Measurements from ENCODE around the gene EGF. TPM values are rescaled to one million over a fixed set of nuclear protein-coding genes. Genes with fewer than 3 reads are reported as not detected.
"Not testable (repeated sequence)": the region's sequence is repeated elsewhere in the genome, so short reads cannot be mapped to it uniquely, and the experiment has no call there.

Gene EGF
- total RNA-seq (2014; rRNA removed; shearing (Covaris generic); ENCODE audit: low replicate concordance): 0.20 and 0.63 TPM in 2 replicates

DNA sequence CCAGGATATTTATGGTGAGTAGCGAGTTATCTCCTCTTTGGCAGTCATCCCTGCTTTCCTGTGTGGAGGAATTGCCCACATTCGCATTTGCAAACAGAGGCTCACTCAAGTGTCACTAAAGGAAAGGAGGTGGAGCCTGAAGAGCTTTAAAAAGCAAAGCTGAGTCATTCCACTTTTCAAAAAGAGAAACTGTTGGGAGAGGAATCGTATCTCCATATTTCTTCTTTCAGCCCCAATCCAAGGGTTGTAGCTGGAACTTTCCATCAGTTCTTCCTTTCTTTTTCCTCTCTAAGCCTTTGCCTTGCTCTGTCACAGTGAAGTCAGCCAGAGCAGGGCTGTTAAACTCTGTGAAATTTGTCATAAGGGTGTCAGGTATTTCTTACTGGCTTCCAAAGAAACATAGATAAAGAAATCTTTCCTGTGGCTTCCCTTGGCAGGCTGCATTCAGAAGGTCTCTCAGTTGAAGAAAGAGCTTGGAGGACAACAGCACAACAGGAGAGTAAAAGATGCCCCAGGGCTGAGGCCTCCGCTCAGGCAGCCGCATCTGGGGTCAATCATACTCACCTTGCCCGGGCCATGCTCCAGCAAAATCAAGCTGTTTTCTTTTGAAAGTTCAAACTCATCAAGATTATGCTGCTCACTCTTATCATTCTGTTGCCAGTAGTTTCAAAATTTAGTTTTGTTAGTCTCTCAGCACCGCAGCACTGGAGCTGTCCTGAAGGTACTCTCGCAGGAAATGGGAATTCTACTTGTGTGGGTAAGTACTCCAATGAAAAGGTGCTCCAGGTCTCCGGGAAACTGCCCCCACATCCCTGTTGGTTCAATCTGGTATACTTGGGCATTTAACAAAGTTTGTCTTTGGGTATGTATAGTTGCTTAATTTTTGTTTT lies at the start of gene EGF:
Gene EGF, plus strand, starts transcription at position 178 of the 890 bp plus-strand sequence. Its CDS starts 453 bp downstream, at position 631.
- peak; percentile 18 for DNase-seq
- no peaks in the 10 kb centered on the region for H3K36me3 ChIP-seq
- H3K27me3 ChIP-seq: no peaks in the 10 kb centered on the region
- no peak within 1 kb of the TSS for H3K4me3 ChIP-seq
- no peaks in the 10 kb centered on the region for H3K9me3 ChIP-seq

DNA sequence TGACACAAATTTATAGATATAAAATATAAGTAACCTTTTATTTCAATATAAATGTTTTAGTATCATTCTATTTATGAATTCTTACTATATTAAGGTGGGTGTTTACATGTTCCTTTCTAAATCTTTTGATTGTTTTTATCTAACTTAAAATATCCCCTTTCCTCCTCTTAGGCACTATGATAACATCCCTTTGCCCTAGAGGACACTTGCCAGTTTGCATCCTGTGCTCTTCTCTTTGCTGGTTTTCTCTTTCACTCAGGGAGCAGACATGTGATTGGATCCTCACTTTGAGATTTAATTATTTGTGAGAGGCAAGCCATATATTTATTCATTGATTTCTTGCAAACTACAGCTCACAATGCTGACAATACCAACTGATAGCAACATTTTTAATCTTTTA lies 48.5 kb upstream of the EGF start:
- no peak overlapping the region for H3K4me3 ChIP-seq
- no peaks in the 10 kb centered on the region for H3K27me3 ChIP-seq
- no peak for DNase-seq
- no peaks in the 10 kb centered on the region for H3K36me3 ChIP-seq
- H3K9me3 ChIP-seq: no peaks in the 10 kb centered on the region

DNA sequence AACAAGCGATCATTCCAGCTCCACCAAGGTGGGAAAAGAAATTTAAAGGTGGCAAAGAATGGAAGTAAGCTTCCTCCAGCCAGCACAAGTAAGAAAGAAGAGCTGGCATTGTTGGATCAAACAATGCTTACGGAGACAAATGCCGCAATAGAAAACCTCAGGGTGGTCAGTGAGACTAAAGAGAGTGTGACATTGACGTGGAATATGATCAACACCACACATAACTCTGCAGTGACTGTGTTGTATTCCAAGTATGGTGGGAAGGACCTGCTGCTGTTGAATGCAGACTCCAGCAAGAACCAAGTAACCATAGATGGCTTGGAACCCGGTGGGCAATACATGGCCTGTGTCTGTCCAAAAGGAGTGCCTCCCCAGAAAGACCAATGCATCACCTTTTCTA lies 42.6 kb upstream of the EGF start:
- no peaks in the 10 kb centered on the region for H3K36me3 ChIP-seq
- no peak overlapping the region for H3K4me3 ChIP-seq
- DNase-seq: no peak
- H3K27me3 ChIP-seq: no peaks in the 10 kb centered on the region
- no peaks in the 10 kb centered on the region for H3K9me3 ChIP-seq

DNA sequence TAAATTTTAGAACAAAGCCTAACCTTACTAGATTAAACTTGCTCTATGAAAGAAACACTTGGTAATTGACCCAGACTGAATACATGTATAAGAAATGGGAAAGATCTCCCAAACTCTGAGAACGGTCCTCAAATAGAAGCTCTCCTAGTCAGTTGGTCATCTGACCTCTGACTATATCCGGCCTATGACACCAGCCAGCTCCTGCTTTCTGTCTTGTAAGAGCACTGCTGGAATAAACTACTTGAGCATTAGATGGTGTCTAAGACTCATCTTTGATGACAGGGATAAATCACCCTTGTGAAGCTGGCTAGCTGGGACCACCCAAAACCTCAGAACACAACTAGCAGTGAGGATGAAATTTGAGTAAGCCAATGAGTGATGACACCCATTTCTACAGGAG lies 40.6 kb upstream of the EGF start:
- no peak overlapping the region for H3K4me3 ChIP-seq
- H3K36me3 ChIP-seq: no peaks in the 10 kb centered on the region
- no peaks in the 10 kb centered on the region for H3K9me3 ChIP-seq
- no peak for DNase-seq
- no peaks in the 10 kb centered on the region for H3K27me3 ChIP-seq

DNA sequence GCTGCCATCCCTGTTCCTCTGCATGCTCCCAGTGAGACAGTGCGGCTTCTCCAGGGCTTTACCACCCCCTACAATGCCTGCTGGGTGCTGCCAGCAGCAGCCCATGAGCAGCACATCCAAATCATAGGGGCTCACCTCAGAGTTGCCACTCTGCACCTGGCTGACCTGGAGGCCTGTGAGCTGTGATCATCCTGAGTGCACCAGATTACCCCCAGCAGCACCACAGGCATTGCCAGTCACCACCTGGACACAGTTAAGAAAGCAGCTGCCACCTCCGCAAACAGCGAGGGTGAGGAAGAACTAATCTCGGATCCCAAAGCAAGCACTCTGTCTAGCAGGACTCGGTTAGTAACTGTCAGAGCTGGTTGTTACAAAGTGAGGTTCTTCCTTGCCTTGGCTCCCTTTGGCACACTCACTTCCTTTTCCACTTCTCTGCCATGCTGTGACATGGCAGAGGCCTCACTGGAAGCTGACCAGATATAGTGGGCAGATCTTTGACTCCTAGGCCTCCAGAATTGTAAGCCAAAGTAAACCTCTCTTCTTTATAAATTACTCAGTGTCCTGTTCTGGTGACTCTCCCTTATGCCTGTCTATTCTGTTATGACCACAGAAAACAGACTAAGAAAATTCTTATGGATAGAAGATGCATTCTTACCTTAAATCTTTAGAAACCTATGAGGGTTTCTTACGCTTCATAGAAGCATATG lies 39.6 kb upstream of the EGF start:
- H3K9me3 ChIP-seq: no peaks in the 10 kb centered on the region
- H3K4me3 ChIP-seq: no peak overlapping the region
- H3K36me3 ChIP-seq: no peaks in the 10 kb centered on the region
- no peaks in the 10 kb centered on the region for H3K27me3 ChIP-seq
- peak; percentile 18 for DNase-seq

DNA sequence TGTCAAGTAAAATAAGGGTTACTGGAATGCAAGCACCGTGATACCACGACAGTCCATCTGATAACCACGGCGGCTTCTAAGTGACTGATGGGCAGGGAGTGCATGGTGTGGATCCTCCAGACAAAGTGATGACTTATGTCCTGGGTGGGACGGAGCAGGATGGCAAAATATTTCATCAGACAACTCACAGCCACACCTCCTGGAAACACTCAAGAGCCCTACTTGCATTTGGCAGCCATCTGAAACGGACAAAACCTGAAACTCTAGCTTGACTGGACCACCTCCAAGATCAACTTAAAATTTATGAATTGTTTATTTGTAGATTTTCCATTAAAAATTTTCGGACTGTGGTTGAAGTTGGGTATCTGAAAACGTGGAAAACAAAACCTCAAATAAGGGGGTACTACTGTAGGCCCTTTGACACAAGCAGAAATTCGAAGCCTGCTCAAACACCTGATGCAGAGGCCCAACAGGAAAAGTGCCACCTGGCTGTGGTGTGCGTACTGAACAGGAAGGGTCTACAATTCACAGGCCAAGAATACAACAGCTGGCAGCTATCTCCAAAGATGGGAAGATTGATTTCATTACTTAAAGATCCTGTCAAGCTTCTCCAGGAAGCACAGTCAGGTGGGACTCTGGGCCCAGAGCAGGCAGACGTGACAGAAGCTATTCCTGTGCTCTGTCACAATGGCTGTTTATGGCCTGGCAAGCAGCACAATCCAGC lies 38.7 kb upstream of the EGF start:
- peak; percentile 21 for DNase-seq
- Histone ChIP-seq H3K27me3 (no peaks in the 10 kb centered on the region), H3K9me3 (no peaks in the 10 kb centered on the region), H3K36me3 (no peaks in the 10 kb centered on the region), H3K4me3 (no peak overlapping the region)

DNA sequence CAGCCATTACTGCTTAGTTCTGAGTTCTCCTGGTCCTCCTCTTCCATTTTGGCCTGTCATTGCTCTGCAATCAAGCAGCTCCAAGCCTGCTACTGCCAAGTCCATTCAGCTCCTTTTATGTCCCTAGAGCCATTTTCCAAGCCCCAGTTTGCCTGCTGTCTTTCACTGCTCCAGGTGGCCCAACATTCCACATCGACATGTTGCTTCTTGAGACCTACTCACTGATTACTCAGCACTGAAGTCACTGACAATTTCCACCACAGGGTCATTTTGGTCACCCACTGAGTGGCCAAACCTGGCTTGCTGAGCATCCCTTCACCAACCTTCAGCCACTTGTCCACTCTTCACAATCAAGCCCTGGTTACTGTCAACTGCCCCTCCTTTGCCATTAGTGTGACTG lies 37.6 kb upstream of the EGF start:
- no peak for DNase-seq
- Histone ChIP-seq H3K4me3 (no peak overlapping the region), H3K9me3 (no peaks in the 10 kb centered on the region), H3K36me3 (no peaks in the 10 kb centered on the region), H3K27me3 (no peaks in the 10 kb centered on the region)

DNA sequence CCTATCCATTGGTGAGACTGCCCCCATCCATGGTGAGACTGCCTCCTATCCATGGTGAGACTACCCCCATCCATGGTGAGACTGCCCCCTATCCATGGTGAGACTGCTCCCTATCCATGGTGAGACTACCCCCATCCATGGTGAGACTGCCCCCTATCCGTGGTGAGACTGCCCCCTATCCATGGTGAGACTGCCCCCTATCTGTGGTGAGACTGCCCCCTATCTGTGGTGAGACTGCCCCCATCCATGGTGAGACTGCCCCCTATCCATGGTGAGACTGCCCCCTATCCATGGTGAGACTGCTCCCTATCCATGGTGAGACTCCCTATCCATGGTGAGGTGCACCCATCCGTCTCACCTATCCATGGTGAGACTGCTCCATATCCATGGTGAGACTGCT lies 37.1 kb upstream of the EGF start:
- not testable (repeated sequence) for H3K36me3 ChIP-seq, H3K27me3 ChIP-seq, H3K9me3 ChIP-seq, H3K4me3 ChIP-seq, DNase-seq

DNA sequence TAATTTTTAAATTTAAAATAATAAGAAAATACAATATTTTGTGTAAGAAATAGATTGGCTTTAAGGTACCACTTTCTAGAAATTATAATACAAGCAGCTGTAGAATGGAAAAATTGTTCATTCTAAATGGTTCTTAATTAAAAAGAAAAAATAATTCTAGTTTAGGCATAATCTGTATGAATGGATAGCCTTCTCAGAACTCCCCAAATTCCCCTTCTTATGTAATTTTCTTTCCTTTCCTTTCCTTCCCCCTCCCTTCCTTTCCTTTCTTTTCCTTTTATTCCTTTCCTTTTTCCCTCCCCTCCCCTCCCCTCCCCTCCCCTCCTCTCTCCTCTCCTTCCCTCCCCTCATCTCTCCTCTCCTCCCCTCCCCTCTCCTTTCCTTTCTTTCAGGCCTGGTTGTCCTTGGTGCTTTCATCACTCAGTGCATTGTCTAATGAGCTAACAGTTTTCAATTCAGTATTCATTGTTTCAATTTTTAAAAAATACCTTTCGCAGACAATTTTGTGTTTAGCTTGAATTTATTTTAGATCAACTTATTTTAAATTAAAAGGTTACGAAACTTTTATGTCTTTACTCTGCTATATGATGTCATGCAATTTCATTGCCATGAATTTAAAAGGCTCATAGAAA lies 35.9 kb upstream of the EGF start:
- Histone ChIP-seq H3K4me3 (no peak overlapping the region), H3K27me3 (no peaks in the 10 kb centered on the region), H3K36me3 (no peaks in the 10 kb centered on the region), H3K9me3 (no peaks in the 10 kb centered on the region)
- no peak for DNase-seq

DNA sequence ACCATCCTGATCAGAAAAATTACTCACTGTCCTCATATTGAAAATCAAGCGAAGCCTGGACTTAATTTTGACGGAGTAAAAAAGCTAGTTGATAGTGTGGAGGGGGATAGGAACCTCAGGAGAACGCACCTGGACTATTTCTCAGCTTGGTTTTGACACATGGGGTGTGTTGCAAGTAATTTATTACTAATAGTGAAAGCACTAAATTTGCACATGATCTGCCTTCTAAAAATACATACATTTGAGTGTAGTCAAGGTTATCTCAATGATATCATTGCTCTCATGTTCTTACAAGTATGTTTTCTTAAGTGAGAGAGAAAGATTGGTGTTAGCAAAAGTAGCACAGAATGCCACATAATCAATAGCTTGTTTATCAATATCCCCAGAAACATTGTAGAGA lies 35.3 kb upstream of the EGF start:
- DNase-seq: no peak
- no peak overlapping the region for H3K4me3 ChIP-seq
- no peaks in the 10 kb centered on the region for H3K9me3 ChIP-seq
- no peaks in the 10 kb centered on the region for H3K27me3 ChIP-seq
- no peaks in the 10 kb centered on the region for H3K36me3 ChIP-seq

DNA sequence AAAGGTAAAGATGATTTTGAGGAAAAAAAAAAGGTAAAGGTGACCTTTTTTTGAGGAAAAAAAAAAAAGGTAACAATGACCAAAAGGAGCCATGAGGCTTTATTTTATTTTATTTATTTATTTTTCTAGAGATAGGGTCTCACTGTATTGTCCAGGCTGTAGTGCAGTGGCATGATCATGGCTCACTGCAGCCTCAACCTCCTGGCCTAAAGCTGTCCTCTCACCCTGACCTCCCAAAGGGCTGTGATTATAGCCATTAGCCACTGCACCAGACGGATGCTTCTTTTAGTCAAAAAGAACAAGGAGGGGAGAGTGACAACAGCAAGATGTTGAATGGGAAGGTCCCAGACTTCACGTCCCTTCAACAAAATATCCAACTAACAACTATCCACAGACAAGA lies 34.3 kb upstream of the EGF start:
- H3K27me3 ChIP-seq: no peaks in the 10 kb centered on the region
- no peak for DNase-seq
- no peaks in the 10 kb centered on the region for H3K36me3 ChIP-seq
- no peaks in the 10 kb centered on the region for H3K9me3 ChIP-seq
- no peak overlapping the region for H3K4me3 ChIP-seq

DNA sequence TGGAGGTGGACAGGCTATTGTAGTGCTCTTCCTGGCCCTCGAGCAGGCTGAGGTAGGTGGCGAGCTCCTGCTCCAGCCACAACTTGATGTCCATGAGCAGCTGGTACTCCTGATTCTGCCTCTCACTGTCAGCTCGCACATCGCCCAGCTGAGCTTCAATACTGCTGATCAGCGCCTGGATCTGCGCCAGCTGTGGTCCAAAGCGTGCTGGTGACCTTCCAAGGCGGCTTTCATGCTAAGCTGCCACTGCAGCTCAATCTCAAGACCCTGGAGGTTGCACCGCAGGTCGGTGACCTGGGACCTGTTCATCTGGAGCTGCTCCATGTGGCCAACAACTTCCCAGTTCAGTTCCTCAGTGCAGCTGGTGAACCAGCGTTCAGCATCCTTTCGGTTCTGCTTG lies 33.6 kb upstream of the EGF start:
- H3K36me3 ChIP-seq: no peaks in the 10 kb centered on the region
- no peaks in the 10 kb centered on the region for H3K27me3 ChIP-seq
- no peak for DNase-seq
- H3K4me3 ChIP-seq: no peak overlapping the region
- H3K9me3 ChIP-seq: no peaks in the 10 kb centered on the region

DNA sequence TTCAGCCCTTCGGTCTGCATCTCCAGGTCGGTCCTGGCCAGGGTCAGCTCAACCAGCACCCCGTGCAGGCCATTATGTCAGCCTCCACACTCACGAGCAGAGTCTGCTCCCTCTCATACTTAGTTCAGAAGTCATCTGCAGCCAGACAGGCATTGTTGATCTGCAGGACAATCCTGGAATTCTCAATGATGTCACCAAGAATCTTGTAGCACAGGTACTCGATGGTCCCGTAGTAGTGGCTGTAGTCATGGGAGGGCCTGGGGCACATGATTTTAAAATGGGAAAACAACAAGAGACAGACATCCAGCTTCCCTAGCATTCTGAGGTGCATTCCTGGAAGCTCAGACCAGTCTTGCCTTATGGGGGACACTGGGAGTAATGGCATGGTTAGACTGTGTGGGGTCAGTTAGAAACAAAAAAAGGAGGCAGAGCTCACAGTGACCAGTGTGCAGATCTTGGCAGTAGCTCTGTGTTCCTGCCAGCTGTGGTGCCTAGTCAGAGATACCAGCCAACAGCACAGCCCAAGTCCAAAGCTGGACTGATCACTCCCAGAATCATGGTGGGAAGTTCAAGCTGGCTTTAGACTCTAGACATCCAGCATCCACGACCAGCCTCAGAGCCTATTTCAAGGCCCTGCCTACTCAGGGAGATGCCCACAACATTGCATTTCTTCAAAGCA lies 32.9 kb upstream of the EGF start:
- DNase-seq: no peak
- Histone ChIP-seq H3K4me3 (no peak overlapping the region), H3K36me3 (no peaks in the 10 kb centered on the region), H3K9me3 (no peaks in the 10 kb centered on the region), H3K27me3 (no peaks in the 10 kb centered on the region)

DNA sequence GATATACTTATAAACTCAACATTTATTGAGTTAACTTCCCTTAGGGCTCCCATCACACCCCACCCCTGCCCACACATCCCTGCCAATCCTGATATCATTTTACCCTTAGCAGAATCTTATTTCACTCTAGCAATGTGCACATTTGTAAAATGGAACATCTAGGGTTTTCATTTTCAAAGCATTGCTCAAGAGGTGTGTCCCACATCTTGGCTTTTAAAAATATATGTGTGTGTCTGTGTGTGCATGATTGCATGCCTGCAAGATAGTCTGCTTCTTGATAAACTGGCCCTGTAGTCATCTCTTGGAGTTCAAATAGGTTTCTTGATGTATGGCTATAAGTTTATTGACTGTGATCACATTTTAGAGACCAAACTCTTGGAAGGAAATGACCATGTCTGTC lies 26.4 kb upstream of the EGF start:
- no peak for DNase-seq
- Histone ChIP-seq H3K27me3 (no peaks in the 10 kb centered on the region), H3K9me3 (no peaks in the 10 kb centered on the region), H3K36me3 (no peaks in the 10 kb centered on the region), H3K4me3 (no peak overlapping the region)

DNA sequence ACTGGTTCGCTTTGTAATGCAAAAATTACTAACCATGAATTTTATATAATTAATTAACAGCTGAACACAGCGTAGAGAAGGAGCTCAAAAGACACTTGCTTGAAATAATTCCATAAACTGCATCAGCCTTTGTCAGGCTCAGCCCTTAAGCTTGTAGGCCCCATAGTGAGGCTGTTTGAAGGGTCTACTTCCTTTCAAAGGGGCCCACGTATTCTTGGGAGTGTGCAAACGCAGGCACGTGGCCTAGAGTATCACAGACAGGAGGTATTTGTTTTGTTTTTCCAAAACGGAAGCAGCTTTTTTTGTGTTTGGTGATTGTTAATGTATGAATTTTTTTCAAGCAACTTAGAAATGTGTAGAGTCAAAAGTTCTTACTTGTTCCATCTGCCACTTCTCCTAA lies 25.6 kb upstream of the EGF start:
- no peak overlapping the region for H3K4me3 ChIP-seq
- no peaks in the 10 kb centered on the region for H3K9me3 ChIP-seq
- H3K27me3 ChIP-seq: no peaks in the 10 kb centered on the region
- no peak for DNase-seq
- H3K36me3 ChIP-seq: no peaks in the 10 kb centered on the region

DNA sequence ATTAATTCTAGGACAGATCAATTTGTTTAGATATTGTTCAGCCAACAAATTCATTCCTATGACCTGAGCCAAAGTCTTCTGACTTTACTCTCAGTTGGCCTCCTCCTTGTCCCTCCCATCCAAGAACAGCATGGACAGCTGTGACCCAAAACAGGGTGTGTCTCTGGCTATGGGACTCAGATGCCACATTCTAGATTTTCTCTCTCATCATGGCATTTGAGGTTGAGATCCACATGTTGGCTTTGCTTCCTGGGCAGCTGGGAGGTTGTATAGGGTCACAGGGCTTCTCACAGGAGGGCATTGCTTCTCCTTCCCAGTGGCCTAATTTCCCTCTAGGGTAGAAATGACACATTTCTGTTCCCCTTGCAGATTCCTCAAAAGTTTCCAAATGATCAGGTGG lies 22.6 kb upstream of the EGF start:
- DNase-seq: no peak
- Histone ChIP-seq H3K36me3 (no peaks in the 10 kb centered on the region), H3K27me3 (no peaks in the 10 kb centered on the region), H3K9me3 (no peaks in the 10 kb centered on the region), H3K4me3 (no peak overlapping the region)
